ENCODE results near the gene PBRM1.

Gene PBRM1

DNA sequence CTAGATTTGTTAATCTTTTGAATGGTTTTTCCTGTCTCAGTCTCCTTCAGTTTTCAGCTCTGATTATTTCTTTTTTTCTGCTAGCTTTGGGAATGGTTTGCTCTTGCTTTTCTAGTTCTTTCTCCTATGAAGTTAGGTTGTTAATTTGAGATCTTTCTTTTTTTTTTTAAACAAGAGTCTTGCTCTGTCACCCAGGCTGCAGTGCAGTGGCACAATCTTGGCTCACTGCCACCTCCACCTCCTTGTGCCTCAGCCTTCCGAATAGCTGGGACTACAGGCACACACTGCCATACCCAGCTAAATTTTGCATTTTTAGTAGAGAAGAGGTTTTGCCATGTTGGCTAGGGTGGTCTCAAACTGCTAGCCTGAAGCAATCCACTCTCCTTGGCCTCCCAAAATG, 92.6 kb downstream of the PBRM1 start:
- in situ Hi-C loops (cut with MboI; ENCODE audit: low sequenced_read_pairs) = no loop called here

DNA sequence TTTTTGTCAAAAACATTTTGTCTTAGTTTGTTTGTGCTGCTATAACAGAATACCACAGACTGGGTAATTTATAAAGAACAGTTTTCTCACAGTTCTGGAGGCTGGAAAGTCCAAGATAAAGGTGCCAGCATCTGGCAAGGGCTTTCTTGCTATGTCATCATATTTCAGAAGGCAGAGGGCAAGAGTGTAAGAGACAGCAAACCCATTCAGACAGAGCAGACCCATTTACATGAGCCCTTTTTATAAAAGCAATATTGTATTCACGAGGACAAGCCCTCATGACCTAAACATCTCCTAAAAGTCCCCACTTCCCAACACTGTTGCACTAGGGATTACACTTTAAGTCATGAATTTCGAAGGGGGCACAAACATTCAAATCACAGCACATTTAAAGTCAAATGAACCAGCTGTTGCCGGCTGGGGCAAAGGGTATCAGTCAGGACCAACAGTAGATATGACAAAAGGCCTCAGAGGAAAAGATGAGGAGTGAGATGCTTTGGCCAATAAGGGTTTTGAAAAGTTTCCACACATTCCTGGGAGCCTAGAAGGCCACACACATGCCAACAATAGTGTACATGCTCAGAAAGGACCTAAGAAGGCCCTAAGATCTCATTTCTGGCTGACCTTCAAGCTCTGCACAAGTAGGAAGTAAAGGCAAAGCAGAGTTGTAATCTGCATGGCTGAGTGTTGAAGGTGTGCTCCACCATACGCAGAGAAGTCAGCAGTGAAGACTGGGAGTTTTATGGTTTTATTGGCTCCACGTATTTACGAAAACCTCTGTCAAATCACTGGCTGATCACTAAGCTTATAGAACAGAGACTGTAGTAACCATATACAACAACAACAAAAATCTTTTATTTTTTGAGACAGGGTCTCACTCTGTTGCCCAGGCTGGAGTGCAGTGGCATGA, 111.4 kb downstream of the PBRM1 start:
- in situ Hi-C loops (cut with MboI; ENCODE audit: low sequenced_read_pairs) = no loop called here

DNA sequence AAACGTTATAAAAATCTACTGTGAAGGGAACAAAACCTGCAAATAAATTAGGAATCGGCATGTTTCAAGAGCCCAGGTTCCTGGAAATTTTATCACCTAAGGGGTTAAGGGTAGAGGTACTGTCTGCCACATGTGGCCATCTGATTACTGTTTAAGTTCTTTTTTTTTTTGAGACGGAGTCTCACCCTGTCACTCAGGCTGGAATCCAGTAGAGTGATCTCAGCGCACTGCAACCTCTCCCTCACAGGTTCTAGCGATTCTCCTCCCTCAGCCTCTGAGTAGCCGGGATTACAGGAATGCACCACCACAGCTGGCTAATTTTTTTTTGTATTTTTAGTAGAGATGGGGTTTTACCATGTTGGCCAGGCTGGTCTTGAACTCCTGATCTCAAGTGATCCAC, 113.5 kb downstream of the PBRM1 start:
- in situ Hi-C loops (cut with MboI; ENCODE audit: low sequenced_read_pairs) = no loop called here

DNA sequence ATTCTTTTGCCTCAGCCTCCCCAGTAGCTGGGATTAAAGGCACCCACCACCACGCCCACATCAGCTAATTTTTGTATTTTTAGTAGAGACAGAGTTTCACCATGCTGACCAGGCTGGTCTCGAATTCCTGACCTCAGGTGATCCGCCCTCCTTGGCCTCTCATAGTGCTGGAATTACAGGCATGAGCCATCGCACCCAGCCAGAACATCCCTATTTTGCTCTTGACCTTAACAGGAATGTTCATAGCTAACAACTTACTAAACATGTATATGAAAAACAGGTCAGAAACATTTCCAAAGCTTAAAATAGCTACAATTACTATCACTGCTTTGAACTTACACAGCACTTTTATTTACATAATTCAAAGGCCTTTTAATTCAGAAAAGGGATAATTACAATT, 115.6 kb downstream of the PBRM1 start:
- in situ Hi-C loops (cut with MboI; ENCODE audit: low sequenced_read_pairs) = no loop called here

DNA sequence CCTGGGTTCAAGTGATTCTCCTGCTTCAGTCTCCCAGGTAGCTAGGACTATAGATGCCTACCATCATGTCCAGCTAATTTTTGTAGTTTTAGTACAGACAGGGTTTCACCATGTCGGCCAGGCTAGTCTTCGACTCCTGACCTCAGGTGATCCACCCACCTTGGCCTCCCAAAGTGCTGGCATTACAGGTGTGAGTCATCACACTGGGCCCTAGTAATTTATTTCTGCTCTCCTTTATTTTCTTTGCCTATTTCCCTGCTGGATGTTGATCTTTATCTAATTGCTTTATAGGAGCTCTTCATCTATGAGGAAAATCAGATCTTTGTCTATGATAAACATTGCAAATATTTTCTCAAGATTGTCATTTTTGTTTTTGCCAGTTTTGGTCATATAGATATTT, 117.6 kb downstream of the PBRM1 start:
- in situ Hi-C loops (cut with MboI; ENCODE audit: low sequenced_read_pairs) = no loop called here

DNA sequence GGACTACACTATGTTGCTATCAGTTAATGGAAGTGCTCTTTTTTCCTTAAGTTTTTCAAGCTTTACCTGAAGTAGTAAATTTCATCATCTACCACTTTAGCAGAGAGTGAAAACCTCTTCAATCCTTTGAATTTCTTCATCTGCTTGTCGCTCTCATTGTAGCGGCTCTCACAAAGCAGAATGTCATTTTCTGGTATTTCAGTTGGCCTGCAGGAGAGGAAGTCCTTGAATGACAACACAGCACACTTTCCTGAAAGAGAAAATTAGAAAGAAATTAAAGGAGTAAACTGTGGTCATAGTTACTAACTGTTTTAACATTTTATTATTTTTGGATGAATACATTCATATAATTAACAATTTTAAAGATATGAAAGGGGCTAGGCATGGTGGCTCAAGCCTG, 121.7 kb downstream of the PBRM1 start:
- in situ Hi-C loops (cut with MboI; ENCODE audit: low sequenced_read_pairs) = no loop called here

DNA sequence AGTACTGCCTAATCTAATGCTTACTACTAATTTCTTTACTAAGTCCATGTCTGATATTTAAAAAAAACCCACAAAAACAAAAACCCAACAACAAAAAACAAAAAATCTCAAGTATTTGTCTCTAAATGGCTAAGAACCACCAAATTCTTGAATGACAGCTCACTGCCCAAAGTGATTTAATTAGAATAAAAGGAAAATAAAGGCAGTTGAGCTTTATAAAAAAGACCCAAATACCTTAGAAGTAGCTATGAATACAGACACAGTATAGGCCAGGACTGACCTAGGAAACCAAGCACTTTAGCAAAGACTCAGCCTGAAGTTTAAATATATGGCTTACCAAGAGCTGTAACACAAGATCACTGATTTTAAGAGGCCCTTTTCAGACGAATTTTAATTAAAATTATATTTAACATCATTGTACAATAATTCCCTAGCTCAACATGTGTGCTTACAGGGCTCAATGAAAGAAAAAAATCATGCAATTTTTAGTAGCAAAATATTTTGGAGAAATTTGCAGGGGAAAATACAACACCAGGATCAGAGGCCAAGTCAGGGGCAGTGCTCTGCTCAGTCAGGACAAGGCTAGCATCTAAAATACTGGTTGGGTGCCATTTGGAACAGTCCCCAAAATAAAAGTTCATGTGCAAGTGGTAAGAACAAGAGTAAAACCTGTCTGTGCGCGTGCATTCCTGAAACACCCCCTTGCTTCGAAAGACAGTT, 124.5 kb downstream of the PBRM1 start:
- in situ Hi-C loops (cut with MboI; ENCODE audit: low sequenced_read_pairs) = no loop called here

DNA sequence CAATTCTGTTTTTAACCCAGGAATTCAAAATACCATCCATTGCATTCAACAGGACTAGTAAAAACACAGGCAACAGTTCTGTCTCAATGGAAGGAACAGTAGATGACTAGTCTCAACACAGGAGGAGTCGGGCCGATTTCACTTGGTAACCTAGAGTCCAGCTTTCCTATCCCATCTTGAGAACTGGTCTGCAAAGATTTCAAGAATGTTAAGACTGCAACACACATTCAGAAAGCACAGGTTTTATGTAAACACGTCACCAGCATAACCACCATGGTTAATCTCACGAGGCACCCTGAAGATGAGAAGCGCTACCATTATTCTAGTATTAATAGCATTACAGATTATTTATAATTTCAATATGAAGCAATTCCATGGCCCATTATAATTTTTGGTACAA, 127.3 kb downstream of the PBRM1 start:
- in situ Hi-C loops (cut with MboI; ENCODE audit: low sequenced_read_pairs) = no loop called here

DNA sequence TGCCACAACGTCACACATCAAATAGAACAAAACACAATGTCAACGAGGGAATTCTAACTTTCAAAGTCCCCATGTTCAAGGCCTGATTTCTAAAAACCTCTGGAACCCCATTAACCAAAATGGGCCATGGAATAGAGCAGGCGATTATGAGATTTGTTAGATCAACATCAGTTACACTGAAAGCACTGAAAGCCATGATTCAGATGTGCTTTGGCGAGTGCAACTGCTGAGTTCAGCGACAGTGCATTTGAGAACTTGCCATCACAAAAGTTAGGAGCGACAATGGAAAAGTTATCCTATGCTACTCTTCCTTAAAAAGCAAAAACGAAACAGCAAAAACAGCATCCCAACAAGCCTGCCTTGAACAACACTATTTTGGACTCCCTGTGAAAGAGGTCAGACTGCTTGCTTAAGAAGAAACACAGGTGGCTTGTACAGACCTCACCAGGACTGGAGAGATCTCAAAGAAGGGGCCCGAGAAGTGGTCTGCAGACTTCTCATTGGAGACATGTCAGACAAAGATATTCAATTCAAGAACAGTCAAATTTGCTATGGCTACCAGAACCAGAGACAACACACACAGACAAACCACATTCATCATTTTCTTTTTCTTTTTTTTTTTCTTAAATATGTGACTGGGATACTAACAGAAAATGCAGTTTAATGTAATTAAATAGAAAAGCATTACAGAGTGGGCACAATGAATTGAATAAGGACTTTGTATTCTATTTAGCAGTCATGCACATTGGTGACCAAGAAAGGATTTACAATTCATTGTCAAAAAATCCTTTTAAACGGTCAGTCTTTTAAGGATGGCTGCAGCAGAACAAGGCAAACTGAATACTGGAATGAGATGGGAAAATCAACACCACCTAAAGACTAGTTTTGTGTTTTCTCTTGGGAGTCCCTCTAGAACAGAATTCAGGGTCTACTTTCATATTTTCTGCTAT, 128.4 kb downstream of the PBRM1 start:
- in situ Hi-C loops (cut with MboI; ENCODE audit: low sequenced_read_pairs) = no loop called here

DNA sequence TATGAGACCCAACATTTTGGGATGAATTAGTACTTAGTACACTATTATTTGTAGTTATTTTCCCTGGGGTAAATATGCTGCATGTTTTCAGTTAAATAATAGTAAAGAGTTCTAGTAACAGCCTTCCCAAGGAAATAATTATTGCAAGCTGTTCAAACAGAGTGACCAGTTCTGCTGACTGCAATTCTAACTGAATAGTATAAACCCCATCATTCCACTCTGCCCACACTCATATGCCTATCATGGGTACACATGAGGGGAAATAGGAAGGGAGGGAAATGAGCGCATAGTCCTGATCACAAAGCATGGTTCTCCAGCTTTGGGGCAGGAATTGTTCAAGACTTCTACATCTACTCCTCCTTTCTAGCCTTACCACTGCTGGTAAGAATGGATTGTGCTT, 130.7 kb downstream of the PBRM1 start:
- in situ Hi-C loops (cut with MboI; ENCODE audit: low sequenced_read_pairs) = no loop called here

DNA sequence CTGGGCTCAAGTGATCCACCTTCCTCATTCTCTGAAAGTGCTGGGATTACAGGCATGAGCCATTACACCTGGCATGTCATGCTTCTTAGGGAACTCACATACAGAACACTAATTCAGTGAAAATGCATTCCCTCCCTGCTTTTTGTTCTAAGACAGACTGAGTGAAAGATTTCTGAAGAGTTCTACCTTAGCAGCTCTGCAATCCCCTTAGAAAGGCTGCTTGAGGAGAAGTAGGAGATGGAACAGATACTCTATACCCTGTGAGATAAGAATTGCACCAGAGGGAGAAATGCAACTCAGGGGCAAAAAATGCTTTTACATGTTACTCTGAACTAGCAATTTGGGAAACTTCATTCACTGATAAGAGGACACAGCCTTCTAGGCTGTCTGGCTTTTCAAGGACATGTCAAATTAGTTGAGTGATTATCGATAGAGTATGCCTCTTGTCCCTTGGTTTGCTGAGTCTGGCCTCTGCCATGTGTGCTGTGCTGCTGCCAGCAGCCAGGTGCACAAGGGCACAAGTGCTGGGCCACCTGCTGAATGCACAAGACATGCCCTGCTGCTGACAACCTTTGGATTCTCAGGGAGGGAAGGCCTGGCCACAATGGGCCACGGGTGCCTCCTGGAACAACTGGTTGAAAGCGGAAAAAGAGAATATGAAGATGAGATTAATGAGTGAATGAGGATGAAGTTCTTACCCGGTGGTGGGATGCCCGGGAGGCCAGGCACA, 131.5 kb downstream of the PBRM1 start:
- in situ Hi-C loops (cut with MboI; ENCODE audit: low sequenced_read_pairs) = no loop called here

DNA sequence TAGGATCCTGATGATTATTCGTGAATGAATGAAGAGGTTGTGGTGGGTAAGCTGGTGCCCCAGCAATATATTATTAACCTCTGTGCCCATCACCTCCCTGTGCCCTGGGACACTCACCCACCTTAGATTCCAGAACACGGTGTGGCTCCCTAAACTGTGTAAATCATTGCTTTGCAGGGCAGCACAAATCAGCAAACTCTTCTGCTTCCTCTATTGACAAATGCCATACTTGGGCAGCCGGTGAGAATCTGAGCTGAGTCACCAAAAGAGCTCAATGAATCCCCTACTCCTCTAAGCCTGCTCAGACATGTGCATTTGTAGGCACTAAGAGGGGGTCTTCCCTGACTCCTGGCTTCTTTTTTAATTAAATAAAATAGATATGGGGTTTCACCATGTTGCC, 133.6 kb downstream of the PBRM1 start:
- in situ Hi-C loops (cut with MboI; ENCODE audit: low sequenced_read_pairs) = no loop called here

DNA sequence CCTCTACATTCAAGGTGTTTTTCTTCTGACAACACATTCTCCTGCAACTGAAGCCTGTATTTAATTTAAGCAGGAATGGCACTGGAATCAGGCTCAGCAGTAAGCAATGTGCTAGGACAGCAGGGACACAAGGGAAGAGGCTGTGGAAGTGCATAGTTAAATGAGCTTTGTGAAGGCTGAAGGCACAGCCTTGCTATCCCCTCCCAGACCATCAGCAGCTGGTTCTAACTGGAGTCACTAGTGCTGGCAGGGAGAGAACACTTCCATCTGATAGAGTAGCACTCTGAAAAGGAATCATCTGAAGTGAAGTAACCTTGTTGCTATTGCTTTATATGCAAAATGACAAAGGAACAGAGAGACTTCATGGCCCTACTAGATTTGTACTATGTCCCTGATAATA, 134.6 kb downstream of the PBRM1 start:
- in situ Hi-C loops (cut with MboI; ENCODE audit: low sequenced_read_pairs) = no loop called here

DNA sequence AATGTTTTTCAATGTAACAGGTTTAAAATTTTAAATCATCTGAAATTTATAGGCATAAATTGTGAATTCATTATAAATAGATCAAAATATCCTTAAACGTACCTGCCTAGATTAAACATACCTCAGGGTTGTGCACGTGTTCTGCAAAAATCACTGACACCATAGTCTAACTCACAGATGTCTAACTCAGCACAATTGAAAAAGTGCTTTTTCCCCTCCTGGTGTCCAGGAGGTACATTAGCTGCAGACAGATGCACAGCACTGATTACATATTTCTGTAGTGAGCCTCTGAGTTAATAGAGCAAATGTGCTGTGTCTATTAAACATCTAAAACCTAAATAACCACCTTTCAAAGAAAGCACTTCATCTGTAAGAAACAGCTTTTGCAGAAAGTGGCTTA, 138.6 kb downstream of the PBRM1 start:
- in situ Hi-C loops (cut with MboI; ENCODE audit: low sequenced_read_pairs) = no loop called here

DNA sequence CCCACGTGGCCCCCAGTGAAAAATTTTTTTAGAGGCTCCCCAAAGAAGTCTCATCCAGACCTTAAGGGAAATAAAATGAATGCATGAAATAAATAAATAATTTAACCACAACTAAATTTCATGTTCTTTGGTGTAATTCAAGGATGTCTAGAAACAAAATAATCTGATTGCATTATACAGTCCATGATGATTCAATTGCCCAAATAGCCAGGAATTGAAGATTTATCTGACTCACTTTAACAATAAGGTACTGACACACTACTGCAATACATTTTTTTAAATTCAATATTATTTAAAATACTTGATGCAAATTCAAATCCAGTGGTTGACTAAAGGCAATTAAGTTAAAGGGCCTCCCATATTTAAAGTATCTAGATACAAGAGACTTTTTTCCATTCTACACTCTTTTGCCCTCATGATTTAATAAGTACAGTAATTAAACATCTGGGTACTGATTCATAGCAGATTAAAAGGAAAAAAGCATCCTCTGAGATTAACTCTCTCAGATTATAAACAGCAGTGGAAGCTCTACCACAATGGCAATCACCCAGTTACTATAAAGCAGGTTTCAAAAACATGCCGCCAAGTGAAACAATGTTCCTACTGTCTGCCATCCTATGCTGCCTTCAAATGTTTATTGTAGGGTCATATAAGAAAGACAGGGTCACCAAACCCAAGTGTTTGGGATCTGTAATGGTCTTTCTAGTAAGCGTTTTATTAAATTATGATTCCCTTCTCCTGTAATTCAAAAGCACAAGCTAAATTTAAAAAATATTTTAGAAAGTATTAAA, 139.4 kb downstream of the PBRM1 start:
- in situ Hi-C loops (cut with MboI; ENCODE audit: low sequenced_read_pairs) = no loop called here

DNA sequence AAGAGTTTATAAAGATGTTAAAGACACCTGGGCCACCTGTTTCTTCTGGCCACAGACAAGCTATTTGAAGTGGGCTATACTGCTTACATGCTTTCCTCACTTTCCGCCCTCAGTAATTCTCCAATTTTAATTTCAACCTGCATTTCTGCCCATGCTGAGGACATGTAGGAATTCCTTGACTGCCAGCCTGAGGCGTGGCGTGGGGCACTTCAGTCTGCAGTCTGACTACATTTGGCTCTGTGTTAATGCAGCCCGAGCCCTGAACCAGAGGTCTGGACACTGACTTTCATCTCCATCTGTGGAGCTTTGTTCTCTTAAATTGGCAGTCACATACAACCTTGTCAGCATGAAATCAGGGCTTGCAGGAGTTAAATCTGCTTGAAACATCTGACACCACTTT, 140.8 kb downstream of the PBRM1 start:
- in situ Hi-C loops (cut with MboI; ENCODE audit: low sequenced_read_pairs) = no loop called here

DNA sequence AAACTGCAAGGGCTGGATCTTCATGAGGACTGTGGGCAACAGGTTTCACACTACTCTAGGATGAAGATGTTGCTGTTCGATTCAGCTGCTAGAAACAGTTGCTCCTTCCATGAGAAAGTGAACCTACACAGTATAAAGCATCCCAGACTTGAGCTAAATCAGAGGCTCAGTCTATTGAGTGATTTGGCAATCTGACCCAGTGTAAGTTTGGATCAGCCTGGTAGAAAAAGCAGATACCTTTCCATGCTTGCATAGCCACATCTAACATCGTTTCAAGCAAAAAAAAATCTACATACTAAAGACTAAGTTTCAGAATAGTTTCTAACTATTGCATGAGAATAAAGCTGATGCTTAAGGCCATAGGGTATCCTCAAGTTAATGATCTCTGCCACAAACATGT, 144.7 kb downstream of the PBRM1 start:
- in situ Hi-C loops (cut with MboI; ENCODE audit: low sequenced_read_pairs) = no loop called here

DNA sequence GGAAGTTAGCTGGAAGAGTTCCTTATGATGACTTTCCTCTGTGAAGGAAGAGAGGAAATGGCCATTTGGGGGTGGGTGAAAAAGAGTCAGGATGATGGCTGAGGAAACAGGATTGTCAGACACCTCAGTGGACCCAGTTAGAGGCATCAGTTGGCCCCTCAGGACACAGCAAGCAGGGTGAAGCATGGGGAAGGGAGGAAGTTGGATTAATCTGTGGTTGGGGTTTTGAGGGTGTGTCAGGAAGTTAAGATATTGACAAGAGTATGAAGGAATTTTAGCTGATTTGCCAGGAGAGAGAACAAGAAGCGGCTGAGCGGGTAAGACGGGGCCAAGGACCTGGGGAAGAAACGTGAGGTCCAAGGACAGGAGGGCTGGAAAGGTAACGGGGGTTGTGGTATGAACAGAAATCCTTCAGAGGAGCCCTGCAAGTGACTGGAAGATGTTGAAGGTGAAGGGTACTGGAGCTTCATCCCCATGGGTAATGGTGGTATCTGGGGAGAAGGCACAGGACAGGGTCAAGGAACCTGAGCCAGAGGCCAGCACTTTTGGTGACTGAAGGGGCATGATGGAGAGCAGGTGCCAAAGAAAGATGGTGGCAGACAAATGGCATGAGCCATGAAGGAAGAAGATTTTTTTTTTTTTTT, 146.6 kb downstream of the PBRM1 start:
- in situ Hi-C loops (cut with MboI; ENCODE audit: low sequenced_read_pairs) = no loop called here

DNA sequence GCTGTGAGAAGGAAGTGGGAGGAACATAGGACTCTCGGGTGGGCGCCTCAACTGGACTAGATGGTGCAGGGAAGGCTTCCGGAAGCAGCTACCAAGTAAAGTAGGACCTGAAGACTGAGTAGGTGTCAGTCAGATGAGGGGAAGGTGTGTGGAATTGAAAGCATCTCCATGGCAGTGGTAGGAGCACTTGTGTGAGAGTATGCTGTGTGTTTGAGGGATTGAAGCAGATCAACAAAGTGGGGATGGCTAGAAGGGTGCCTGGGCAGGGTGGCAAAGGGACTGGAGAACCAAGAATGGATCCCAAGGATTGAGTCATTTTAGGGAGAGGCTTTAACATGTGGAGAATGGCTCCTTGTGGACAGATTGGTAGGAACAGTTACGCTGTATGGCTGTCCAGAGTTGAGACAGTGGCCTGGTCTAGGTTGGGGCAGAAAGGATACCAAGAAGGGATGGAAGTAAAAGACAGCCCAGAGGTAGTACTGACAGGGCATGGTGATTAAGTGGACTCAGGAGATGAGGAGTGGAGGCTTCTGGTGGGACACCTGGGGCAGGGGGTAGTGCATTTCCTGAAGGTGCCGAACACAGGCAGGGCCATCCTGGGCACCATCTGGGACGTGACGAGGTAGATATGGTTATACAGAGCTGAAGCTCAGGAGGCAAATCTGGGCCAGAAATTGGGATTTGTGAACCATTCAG, 147.8 kb downstream of the PBRM1 start:
- in situ Hi-C loops (cut with MboI; ENCODE audit: low sequenced_read_pairs) = no loop called here

All from HL-60/S4 treated with retinoic acid at 250 ng/mL for 4 days and 3 days (cell line).